Suprapubic skin (tissue), 4 donors: ENCODE results near the gene HDX.

Experiments used
- CTCF ChIP-seq, 2 donors: fragments of 200-600 bp in 1 of 2; fragments of 450-650 bp in 1 of 2; sonication (generic) in 1 of 2; IDR thresholded peaks; one replicate each; pipeline ENCODE4 v1.5.1; 2016 to 2019; ENCODE audit warnings: antibody characterized with exemption in 2 of 2, mild to moderate bottlenecking in 1 of 2, moderate library complexity in 1 of 2
- EP300 ChIP-seq: sonication (generic); formaldehyde crosslinking; IDR thresholded peaks from one replicate; pipeline ENCODE4 v1.6.1; 2017; ENCODE audit warnings: antibody characterized with exemption
- POLR2A ChIP-seq, 2 donors: fragments of 450-650 bp; IDR thresholded peaks; one replicate each; pipeline ENCODE4 v1.6.1; 2017; ENCODE audit warnings: antibody characterized with exemption in 2 of 2, mild to moderate bottlenecking in 2 of 2, moderate library complexity in 2 of 2
- POLR2AphosphoS5 ChIP-seq, 3 donors: sonication (generic); formaldehyde crosslinking; IDR thresholded peaks; one replicate each; pipeline ENCODE4 v1.6.1; 2017; ENCODE audit warnings: antibody characterized with exemption in 3 of 3

- TF ChIP-seq POLR2A (IDR thresholded peaks at IDR 0.05): no peak
- TF ChIP-seq CTCF (IDR thresholded peaks at IDR 0.05): no peak
- no peak for TF ChIP-seq EP300
- no peak for TF ChIP-seq POLR2AphosphoS5 (IDR thresholded peaks at IDR 0.05)
Measured at GRCh38 chrX:84475101-84475500, 27.2 kb downstream of the HDX start.
